Mesenteric fat pad (tissue), 1 donor: ENCODE measurements around the gene FARP1. TPM values are rescaled to one million over a fixed set of nuclear protein-coding genes. Genes with fewer than 3 reads are reported as not detected.

Experiments used
- DNase-seq: peaks from one replicate; pipeline ENCODE4 v3.0.0-alpha.2; 2020; ENCODE audit warnings: low spot score
- total RNA-seq: library from RNA; stranded (reverse); fragmentation: NEBNext Ultra II Directional; extraction: Animal tissue kit (Norgen Biotek cat#: 25700); gene quantifications from one replicate; pipeline ENCODE4 v1.2.1, GENCODE V29; 2021
- donor health status: DM: yes; HTN: yes; CAD: no.

FARP1 gene
- total RNA-seq, 1 donor from 2014 or later = 42.5 TPM

DNA sequence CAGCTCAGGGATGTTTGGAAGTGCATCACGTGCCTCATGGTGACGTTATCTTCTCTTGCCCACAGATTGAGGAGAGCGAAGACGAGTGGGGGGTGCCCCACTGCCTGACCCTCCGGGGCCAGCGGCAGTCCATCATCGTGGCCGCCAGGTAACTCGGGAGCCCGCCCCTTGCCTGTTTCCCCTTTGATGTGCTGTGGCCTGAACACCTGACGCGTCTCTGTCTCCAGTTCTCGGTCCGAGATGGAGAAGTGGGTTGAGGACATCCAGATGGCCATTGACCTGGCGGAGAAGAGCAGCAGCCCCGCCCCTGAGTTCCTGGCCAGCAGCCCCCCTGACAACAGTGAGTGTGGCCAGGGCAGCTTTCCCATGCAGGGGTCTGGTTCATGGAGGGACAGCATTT, 297.0 kb downstream of the FARP1 start:
- no peak for DNase-seq

DNA sequence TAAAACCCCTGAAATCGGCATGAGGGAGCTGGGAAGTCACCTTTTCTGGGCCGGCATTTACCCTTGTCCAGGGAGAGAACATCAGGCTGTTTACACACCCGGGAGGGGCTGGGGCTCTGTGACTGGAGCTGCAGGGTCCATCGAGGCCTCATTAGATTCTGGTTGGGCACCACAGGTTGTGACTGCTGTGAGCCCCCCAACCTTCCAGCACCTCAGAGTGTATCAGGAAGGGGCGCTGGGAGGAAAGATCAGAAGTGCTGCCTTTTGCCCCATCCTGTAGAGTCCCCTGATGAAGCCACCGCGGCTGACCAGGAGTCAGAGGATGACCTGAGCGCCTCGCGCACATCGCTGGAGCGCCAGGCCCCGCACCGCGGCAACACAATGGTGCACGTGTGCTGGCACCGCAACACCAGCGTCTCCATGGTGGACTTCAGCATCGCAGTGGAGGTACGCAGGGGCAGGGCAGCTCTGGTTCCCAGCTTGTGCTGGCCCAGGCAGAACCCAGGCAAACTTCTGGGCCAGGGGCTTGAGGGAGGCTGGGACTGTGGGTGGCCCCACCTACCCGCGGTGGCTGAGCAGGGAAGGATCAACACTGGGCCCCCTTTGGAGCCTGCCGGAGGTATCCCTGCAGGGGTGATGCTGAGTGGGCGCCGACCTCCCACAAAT, 297.6 kb downstream of the FARP1 start:
- DNase-seq = no peak

- DNase-seq = no peak
These were observed 298.3 kb downstream of the FARP1 start for GRCh38 chr13:98441056-98441676.

DNA sequence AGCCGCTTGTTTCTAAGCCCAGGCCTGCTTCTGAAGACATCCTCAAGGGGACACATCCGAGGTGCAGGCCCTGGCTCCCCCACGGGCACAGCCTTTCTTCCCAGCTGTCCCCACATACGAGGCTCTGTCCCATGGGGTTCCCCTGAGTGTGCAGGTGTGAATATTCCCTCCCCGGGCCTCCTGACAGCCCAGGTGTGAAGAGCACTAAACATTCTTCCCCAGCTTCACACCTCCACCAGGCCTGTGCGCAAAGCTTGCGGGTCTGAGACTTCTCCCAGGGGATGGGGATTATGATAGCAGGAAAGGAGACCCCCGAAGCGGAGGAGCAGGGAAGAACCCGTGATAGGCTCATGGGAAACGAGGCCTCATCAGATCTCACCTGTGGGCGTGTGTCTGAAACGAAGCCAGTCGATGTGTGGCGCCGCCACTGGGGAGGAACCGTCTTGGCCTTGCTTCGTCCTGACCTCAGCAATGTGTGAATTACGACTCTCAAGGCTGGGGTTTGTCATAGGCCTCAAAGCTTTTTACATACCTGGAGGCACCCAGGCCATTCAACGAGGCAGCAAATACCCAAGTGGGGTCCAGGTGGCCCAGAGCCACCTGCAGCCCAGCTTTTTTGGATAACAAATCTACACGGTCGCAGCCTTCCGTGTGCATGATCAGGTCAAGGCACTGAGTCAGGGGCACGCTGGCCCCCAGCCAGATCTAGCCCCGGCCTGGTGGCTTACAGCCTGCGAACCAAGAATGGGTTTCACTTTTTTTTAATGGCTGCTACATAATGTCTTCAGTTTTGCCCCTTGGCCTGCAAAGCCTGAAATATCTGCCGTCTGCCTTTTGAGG, 299.7 kb downstream of the FARP1 start:
- DNase-seq = no peak

DNA sequence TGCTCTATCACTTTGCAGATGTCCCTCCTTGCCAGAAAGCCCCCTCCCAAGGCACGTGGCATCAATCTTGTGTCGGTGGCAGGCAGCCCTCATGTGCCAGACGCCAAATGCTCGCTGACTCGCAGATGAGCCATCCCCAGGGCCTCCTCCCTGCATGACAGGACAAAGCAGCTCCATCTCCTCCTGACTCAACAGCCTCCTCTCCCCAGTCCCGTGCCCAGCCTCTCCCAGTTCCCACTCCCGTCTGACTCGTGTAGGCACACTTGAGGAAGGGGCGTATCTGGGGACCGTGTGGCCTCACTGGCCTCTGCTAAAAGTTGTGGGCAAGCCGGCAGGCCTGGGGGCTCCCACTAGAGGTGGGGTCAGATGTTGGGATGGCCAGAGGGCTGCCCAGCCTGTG, 300.4 kb downstream of the FARP1 start:
- DNase-seq = no peak

GRCh38 chr13:98443800-98444325, 301.0 kb downstream of the FARP1 start:
- no peak for DNase-seq

DNA sequence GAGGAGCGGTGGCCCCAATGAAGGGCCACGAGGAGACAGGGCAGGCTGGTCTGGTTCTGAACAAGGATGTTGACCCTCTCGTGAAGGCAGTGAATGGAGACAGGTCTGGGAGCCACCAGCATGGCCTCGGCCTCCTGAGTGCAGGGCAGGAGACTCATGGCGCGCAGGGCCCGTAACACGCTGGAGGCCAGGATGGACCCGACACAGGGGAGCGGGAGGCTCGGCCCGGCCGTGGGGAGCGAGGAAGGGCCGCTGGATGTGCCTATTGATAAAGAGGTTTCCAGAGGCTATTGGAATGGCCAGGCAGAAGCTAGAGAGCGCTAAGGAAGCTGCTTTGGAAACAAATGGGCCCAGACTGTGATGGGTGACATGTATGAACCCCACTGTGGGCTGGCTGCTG, 301.5 kb downstream of the FARP1 start:
- DNase-seq = no peak

GRCh38 chr13:98445340-98446233, 302.7 kb downstream of the FARP1 start:
- DNase-seq = no peak

DNA sequence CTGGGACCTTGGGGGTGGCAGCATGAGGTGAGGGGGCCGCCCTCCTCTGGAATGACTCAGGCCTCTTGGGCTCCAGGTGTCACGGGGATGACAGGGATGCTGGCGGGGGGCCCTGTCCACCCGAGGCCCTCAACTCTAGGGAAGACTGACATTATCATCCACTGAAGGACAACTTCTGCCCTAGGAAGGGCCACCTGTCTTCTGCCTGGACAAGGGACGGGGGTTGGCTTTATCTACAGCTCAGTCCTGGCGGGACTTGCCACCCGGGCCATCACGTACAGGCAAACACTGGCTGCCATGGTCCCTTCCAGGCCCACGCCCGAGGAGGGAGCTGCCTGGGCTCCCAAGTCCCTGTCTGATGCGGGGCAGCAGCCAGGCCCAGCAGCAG, 303.3 kb downstream of the FARP1 start:
- DNase-seq = no peak

GRCh38 chr13:98447130-98447529, 304.2 kb downstream of the FARP1 start:
- no peak for DNase-seq

GRCh38 chr13:98447881-98448641, 305.2 kb downstream of the FARP1 start:
- no peak for DNase-seq

- DNase-seq = no peak
These were observed 305.7 kb downstream of the FARP1 start for GRCh38 chr13:98448642-98448928.

DNA sequence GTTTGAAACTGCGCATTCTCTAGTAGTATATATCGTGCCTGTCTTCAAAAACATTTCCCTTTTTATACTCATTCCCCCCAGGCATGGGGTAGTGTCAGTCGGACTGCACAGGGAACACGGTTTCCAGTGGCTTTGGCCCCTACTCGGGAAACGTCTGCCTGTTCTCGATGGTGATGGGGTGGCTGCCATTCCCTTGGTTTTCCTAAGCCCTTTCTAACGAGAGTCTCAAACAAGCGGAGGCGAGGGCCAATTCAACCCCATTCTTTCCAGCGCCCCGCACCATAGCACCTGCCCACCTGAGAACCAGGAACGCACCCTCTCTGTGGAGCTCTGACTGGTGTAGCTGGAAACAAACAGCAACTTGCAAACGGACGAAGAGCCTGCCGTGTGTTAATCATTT, 306.4 kb downstream of the FARP1 start:
- DNase-seq = no peak

- no peak for DNase-seq
These were observed 307.1 kb downstream of the FARP1 start for GRCh38 chr13:98450026-98450425.

GRCh38 chr13:98450539-98451111, 307.7 kb downstream of the FARP1 start:
- DNase-seq = no peak

GRCh38 chr13:98451676-98452470, 309.0 kb downstream of the FARP1 start:
- no peak for DNase-seq

- DNase-seq = no peak
These were observed 310.3 kb downstream of the FARP1 start for GRCh38 chr13:98452851-98453843.

DNA sequence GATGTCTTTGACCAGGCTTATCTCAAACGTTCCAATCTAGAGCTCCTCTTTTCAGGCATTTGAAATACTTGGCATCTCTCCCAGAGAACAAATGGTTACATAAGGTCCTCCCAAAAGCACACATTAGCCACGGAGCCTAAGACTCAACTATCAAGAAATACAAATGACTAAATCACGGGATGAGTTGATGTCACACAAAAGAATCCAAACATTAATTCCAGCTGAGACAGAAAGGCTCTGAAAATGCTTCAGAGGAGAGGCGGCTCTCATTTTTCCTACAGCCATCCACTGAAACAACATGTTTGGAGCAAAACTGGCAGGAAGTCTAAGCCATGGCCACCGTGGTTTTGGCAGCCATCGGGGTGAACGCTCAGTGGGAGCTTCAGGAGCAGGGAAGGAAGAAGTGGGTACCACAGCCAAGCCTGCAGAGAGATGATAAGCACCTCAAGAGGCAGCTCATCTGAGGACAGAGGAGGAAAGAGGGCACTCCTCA, 311.5 kb downstream of the FARP1 start:
- DNase-seq = no peak
